HUES48 (cell line): Measurements from ENCODE around the gene PRRT3.
A peak's percentile ranks its signal among the peaks of the same experiment; 100 is the strongest.

Experiments
- H3K27ac ChIP-seq: one replicate; pipeline ENCODE4 v1.7.0; 2013; ENCODE audit warnings: low read depth, low read length, inconsistent platforms
- H3K27me3 ChIP-seq: 2 replicates; pipeline ENCODE4 v1.6.1; 2013; ENCODE audit warnings: mild to moderate bottlenecking, low read length; ENCODE audit not compliant: control insufficient read depth, insufficient read depth
- H3K36me3 ChIP-seq: 2 replicates; pipeline ENCODE4 v1.6.1; 2013; ENCODE audit warnings: low read length; ENCODE audit not compliant: control insufficient read depth, insufficient read depth
- H3K4me1 ChIP-seq: 2 replicates; pipeline ENCODE4 v1.6.1; 2013; ENCODE audit warnings: mild to moderate bottlenecking, low read length; ENCODE audit not compliant: control insufficient read depth, insufficient read depth
- H3K4me3 ChIP-seq: 2 replicates; pipeline ENCODE4 v1.5.1; 2013; ENCODE audit warnings: mild to moderate bottlenecking, low read depth, low read length
- H3K9ac ChIP-seq: 2 replicates; pipeline ENCODE4 v1.6.1; 2013; ENCODE audit warnings: mild to moderate bottlenecking, low read depth, low read length, moderate library complexity
- H3K9me3 ChIP-seq: 2 replicates; pipeline ENCODE4 v1.6.1; 2013; ENCODE audit warnings: low read length; ENCODE audit not compliant: control insufficient read depth, insufficient read depth

PRRT3 gene

GRCh38 chr3:9934993-9935392 lies 17.2 kb downstream of the PRRT3 start:
- Histone ChIP-seq H3K27me3 (no peaks in the 10 kb centered on the region), H3K9me3 (no peaks in the 10 kb centered on the region), H3K4me1 (peaks cover 7% of the 10 kb centered on the region), H3K27ac (no peak overlapping the region), H3K4me3 (no peak overlapping the region), H3K36me3 (peaks cover 18% of the 10 kb centered on the region), H3K9ac (no peak overlapping the region)

GRCh38 chr3:9934235-9934621 lies 18.0 kb downstream of the PRRT3 start:
- Histone ChIP-seq H3K4me3 (peak overlapping the region; percentile 93), H3K27ac (peak overlapping the region; percentile 86), H3K36me3 (peaks cover 18% of the 10 kb centered on the region), H3K27me3 (no peaks in the 10 kb centered on the region), H3K9ac (0 out of 2 replicates have a peak overlapping the region, but pooled peaks have one; percentile 92), H3K4me1 (peaks cover 7% of the 10 kb centered on the region), H3K9me3 (no peaks in the 10 kb centered on the region)

GRCh38 chr3:9933561-9934234 lies 18.5 kb downstream of the PRRT3 start, which contains the start of gene CRELD1:
Gene CRELD1 (plus strand): TSS chr3:9933834. CDS start chr3:9934439, 605 bp downstream.
- Histone ChIP-seq H3K4me1 (peaks cover 7% of the 10 kb centered on the region), H3K27ac (peak within 1 kb of the TSS; percentile 86), H3K9me3 (no peaks in the 10 kb centered on the region), H3K36me3 (peaks cover 18% of the 10 kb centered on the region), H3K27me3 (no peaks in the 10 kb centered on the region), H3K9ac (peak within 1 kb of the TSS; percentile 92), H3K4me3 (peak within 1 kb of the TSS; percentile 93)

- H3K9me3 ChIP-seq = no peaks in the 10 kb centered on the region
- peak overlapping the region; percentile 29; the same call in 1 of the 2 replicates for H3K9ac ChIP-seq
These were observed 19.2 kb downstream of the PRRT3 start for GRCh38 chr3:9932843-9933560.

DNA sequence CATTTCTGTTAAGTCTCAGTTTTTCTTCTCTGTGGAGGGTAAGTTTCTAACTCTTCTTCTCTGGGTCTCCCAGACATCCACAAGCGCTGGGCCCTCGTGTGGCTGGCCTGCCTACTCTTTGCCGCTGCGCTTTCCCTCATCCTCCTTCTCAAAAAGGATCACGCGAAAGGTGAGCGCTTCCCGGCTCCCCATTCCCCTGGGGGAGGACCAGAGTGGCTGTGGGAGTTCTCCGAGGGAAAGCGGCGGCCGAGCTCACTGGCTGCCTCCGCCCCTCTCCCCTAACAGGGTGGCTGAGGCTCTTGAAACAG lies 19.7 kb downstream of the PRRT3 start:
- Histone ChIP-seq H3K9me3 (no peaks in the 10 kb centered on the region), H3K27ac (peak overlapping the region; percentile 9), H3K36me3 (peaks cover 13% of the 10 kb centered on the region; the same call in 1 of the 2 replicates), H3K27me3 (no peaks in the 10 kb centered on the region), H3K9ac (peak overlapping the region; percentile 5; the same call in 1 of the 2 replicates), H3K4me3 (peak overlapping the region; percentile 93), H3K4me1 (peaks cover 7% of the 10 kb centered on the region)

More at GRCh38 chr3:9932843-9933560, 19.2 kb downstream of the PRRT3 start:
- peak overlapping the region; percentile 75 for H3K27ac ChIP-seq
- H3K27me3 ChIP-seq = no peaks in the 10 kb centered on the region
- H3K36me3 ChIP-seq = peaks cover 18% of the 10 kb centered on the region
- peak overlapping the region; percentile 93 for H3K4me3 ChIP-seq
- H3K4me1 ChIP-seq = peaks cover 7% of the 10 kb centered on the region

DNA sequence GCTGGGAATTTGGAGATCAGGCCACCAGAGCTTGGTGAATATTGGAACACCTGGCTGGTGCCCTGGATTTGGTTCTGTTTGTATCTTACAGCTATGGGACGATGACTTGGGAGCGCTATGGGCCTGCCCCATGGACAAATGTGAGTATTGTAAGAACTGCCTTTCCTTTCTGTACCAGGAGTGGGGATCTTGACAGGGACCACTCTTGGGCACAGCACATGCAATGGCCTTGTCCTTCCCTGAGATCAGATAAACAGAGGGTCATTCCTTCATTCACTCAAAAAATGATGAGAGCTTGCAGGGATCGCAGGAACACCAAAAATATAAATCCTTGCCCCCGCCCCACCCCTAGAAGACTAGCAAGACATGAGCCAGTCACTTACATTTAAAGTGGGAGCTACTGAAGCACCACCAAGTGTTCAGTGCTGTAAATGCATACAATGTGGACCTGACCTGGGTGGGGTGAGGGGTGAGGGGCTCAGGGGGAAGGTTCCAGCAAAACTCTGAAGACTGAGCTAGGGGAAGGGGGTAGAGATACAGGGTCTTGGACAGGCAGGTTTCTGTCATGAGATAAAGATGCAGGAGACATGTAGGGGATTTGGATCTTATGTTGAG lies 21.3 kb downstream of the PRRT3 start:
- Histone ChIP-seq H3K9me3 (no peaks in the 10 kb centered on the region), H3K9ac (no peak overlapping the region), H3K27ac (no peak overlapping the region), H3K27me3 (no peaks in the 10 kb centered on the region), H3K36me3 (peaks cover 9% of the 10 kb centered on the region; the same call in 1 of the 2 replicates), H3K4me3 (no peak overlapping the region), H3K4me1 (peaks cover 7% of the 10 kb centered on the region)

DNA sequence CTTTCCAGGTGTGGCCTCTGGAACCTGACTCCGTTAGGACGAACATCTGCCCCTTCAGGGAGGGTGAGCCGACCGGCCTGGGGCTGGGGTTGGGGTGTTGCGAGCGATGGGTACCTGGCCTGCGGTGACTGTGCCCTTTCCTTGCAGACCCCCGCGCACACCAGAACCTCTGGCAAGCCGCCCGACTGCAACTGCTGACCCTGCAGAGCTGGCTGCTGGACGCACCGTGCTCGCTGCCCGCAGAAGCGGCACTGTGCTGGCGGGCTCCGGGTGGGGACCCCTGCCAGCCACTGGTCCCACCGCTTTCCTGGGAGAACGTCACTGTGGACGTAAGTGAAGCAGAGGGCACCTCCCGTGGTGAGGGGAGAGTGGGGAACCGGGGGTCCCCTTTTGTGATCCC lies 24.1 kb downstream of the PRRT3 start:
- Histone ChIP-seq H3K27me3 (no peaks in the 10 kb centered on the region), H3K9me3 (no peaks in the 10 kb centered on the region), H3K27ac (no peak overlapping the region), H3K4me3 (no peak overlapping the region), H3K9ac (no peak overlapping the region), H3K4me1 (no peaks in the 10 kb centered on the region), H3K36me3 (no peaks in the 10 kb centered on the region)

- Histone ChIP-seq H3K36me3 (no peaks in the 10 kb centered on the region), H3K27ac (no peak overlapping the region), H3K9me3 (no peaks in the 10 kb centered on the region), H3K27me3 (peaks cover 19% of the 10 kb centered on the region; the same call in 1 of the 2 replicates), H3K9ac (no peak overlapping the region), H3K4me1 (peaks cover 22% of the 10 kb centered on the region), H3K4me3 (no peak overlapping the region)
These were observed 33.8 kb downstream of the PRRT3 start for GRCh38 chr3:9918261-9919038.

- H3K27ac ChIP-seq = no peak overlapping the region
- peaks cover 22% of the 10 kb centered on the region for H3K4me1 ChIP-seq
- no peak overlapping the region for H3K9ac ChIP-seq
- peaks cover 19% of the 10 kb centered on the region; the same call in 1 of the 2 replicates for H3K27me3 ChIP-seq
- H3K4me3 ChIP-seq = no peak overlapping the region
- no peaks in the 10 kb centered on the region for H3K9me3 ChIP-seq
- H3K36me3 ChIP-seq = no peaks in the 10 kb centered on the region
These were observed 34.4 kb downstream of the PRRT3 start for GRCh38 chr3:9917820-9918219.

DNA sequence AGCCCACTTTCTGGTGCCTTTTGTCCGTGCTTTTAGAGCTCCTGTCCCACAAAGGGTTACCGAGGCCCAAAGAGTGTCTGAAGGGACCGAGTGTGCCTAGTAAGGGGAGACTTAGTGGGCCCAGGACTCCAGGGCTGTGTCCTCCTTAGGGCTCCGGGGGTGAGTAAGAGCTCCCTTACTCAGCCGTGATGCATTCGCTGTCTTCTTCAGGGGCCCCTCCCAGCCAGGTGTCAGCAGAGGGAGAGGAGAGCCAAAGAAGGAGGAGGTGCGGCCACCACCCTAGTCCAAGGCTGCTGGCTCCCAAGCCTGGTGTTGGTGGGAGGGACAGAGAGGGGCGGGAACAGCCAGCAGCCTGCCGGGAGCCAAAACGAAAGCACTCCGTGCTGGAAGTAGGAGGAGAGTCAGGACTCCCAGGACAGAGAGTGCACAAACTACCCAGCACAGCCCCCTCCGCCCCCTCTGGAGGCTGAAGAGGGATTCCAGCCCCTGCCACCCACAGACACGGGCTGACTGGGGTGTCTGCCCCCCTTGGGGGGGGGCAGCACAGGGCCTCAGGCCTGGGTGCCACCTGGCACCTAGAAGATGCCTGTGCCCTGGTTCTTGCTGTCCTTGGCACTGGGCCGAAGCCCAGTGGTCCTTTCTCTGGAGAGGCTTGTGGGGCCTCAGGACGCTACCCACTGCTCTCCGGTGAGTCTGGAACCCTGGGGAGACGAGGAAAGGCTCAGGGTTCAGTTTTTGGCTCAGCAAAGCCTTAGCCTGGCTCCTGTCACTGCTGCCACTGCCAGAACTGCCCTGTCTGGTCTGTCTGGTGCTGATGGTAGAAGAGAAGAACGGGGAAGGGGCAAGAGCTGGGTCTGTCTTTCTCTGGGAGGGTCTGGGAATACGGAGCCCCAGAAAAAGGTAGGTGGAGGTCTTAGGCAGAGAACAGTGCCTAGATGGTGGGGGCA lies 35.2 kb downstream of the PRRT3 start, which contains the start of gene IL17RC:
IL17RC (plus strand) TSS at position 365 of the 947 bp plus-strand sequence; CDS start at position 583, 218 bp downstream.
- no peaks in the 10 kb centered on the region for H3K36me3 ChIP-seq
- peak within 1 kb of the TSS; percentile 47; the same call in 1 of the 2 replicates for H3K9ac ChIP-seq
- H3K27me3 ChIP-seq = peaks cover 19% of the 10 kb centered on the region; the same call in 1 of the 2 replicates
- H3K4me3 ChIP-seq = peak within 1 kb of the TSS; percentile 68
- H3K27ac ChIP-seq = peak within 1 kb of the TSS; percentile 48
- peaks cover 22% of the 10 kb centered on the region for H3K4me1 ChIP-seq
- H3K9me3 ChIP-seq = no peaks in the 10 kb centered on the region
